Neural cell (in vitro differentiated cells): ENCODE data around the gene CAMKMT.

Source experiments
- CTCF ChIP-seq: fragments of 450-650 bp; IDR thresholded peaks from 2 replicates; pipeline ENCODE4 v1.5.1; 2014; ENCODE audit warnings: antibody characterized with exemption, mild to moderate bottlenecking, moderate library complexity; ENCODE audit not compliant: poor library complexity, severe bottlenecking
- EZH2 ChIP-seq: fragments of 200-600, 300-800 bp; shearing (Covaris generic), sonication (generic); IDR thresholded peaks from 2 replicates; pipeline ENCODE4 v1.6.1; 2014; ENCODE audit warnings: antibody characterized with exemption, low read length, borderline replicate concordance, mild to moderate bottlenecking; ENCODE audit not compliant: insufficient read depth, poor library complexity, severe bottlenecking
- MXI1 ChIP-seq: fragments of 450-650 bp; conservative IDR thresholded peaks from 2 replicates; pipeline ENCODE4 v1.6.1; 2014; ENCODE audit warnings: antibody characterized with exemption, mild to moderate bottlenecking; ENCODE audit not compliant: poor library complexity, severe bottlenecking
- POLR2AphosphoS5 ChIP-seq: IDR thresholded peaks from 2 replicates; pipeline ENCODE4 v1.6.1; 2012
- RAD21 ChIP-seq: fragments of 450-650 bp; conservative IDR thresholded peaks from 2 replicates; pipeline ENCODE4 v1.6.1; 2014; ENCODE audit warnings: antibody characterized with exemption, mild to moderate bottlenecking, moderate library complexity
- REST ChIP-seq: IDR thresholded peaks from 2 replicates; pipeline ENCODE4 v1.6.1; 2012; ENCODE audit warnings: borderline replicate concordance
- SMC3 ChIP-seq: fragments of 450-650 bp; conservative IDR thresholded peaks from 2 replicates; pipeline ENCODE4 v1.6.1; 2014; ENCODE audit warnings: antibody characterized with exemption, mild to moderate bottlenecking, moderate library complexity; ENCODE audit not compliant: poor library complexity
- TAF1 ChIP-seq: IDR thresholded peaks from 2 replicates; pipeline ENCODE4 v1.6.1; 2012; ENCODE audit warnings: low read depth

- TF ChIP-seq REST (no peak), RAD21 (no peak), CTCF (no peak), TAF1 (no peak), EZH2 (no peak), POLR2AphosphoS5 (no peak), MXI1 (no peak), SMC3 (no peak)
These were observed 351.4 kb downstream of the CAMKMT start for GRCh38 chr2:44713170-44713569.
